ENCODE results near the gene MRNIP. TPM values are rescaled to one million over a fixed set of nuclear protein-coding genes. Genes with fewer than 3 reads are reported as not detected.
A peak's percentile ranks its signal among the peaks of the same experiment; 100 is the strongest.

Gene MRNIP
- total and polyA plus RNA-seq, 4 donors = 5.4 to 12.0 (median 7.3) TPM

- TF ChIP-seq ZBTB33 (IDR thresholded peaks at IDR 0.05) = no peak
- TF ChIP-seq JUND (IDR thresholded peaks at IDR 0.05) = peak in 1 of 2 donors; percentile 83
- no peak for TF ChIP-seq TAF1 (conservative IDR thresholded peaks at IDR 0.05)
- TF ChIP-seq YY1 (IDR thresholded peaks at IDR 0.05) = peak; percentile 65
Observed at GRCh38 chr5:179802950-179803562, 55.6 kb downstream of the MRNIP start (continued).

GRCh38 chr5:179802207-179802883, 56.3 kb downstream of the MRNIP start:
- peaks cover 17 to 44% (median 32%) of the 10 kb centered on the region in 4 donors for H3K4me1 ChIP-seq (ENCODE audit: control insufficient read depth in 4 of 4, insufficient read depth in 4 of 4, low read length in 3 of 4)
- no peak for DNase-seq (ENCODE audit: low spot score)
- H3K4me3 ChIP-seq (ENCODE audit: low read depth in 1 of 3, low read length in 3 of 3) = peak overlapping the region in 1 of 3 donors; percentile 7
- no peaks in the 10 kb centered on the region for H3K27me3 ChIP-seq (ENCODE audit: control insufficient read depth in 4 of 4, insufficient read depth in 4 of 4, low read length in 3 of 4)
- TF ChIP-seq REST (IDR thresholded peaks at IDR 0.05) (no peak), FOXA2 (IDR thresholded peaks at IDR 0.05) (no peak)
- no peak overlapping the region for H3K9ac ChIP-seq (ENCODE audit: low read depth in 1 of 2, low read length in 2 of 2)
- 49% methylated on average over 19 of the region's 19 CpGs for WGBS
- H3K9me3 ChIP-seq (ENCODE audit: control insufficient read depth in 4 of 4, low read length in 3 of 4) = no peaks in the 10 kb centered on the region
- peaks cover 15 to 29% (median 25%) of the 10 kb centered on the region in 4 donors for H3K36me3 ChIP-seq (ENCODE audit: control insufficient read depth in 4 of 4, insufficient read depth in 3 of 4, low read depth in 1 of 4, low read length in 3 of 4)
- peak overlapping the region; percentile 78 to 89 for H3K27ac ChIP-seq (ENCODE audit: low read depth in 1 of 2, low read length in 2 of 2)

DNA sequence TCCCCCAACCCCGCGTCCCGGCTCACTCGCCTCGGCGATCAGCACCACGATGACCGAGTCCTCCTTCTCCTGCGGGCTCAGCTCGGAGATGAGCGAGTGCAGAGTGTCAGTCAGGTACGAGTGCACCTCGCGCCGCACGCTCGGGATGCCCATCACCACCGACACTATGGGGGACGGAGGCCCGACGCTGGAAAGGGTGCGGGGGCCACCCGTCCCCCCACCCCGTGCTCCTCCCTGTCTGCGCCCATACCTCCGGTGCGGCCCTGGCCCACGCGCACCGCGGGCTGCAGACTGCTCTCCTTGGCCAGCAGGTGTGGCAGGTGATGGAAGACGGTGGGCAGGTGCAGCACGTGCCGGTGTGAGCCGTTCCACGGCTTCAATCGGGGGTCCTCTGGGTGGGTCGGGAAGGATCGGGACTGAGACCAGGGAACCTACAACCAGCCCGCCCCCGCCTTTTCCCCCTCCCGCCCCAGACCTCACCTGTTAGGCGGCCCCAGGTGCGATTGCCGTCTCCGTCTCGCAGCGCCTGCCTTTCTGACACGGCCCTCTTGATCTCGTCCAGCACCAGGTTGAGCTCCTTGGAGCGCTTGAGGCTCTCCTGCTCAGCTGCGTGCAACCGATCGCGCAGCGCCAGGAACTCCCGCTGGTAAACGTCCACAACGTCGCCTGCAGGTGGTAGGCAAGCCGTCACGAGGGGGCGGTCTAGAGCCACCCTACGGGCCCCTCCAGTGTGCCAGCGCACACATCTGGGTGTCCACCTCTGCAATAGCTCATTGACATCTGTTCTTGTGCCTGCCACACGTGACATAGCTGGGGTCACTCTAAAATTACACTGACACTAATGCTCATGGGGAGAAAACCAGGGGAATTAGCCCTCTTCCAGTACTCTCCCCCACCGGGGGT, 57.1 kb downstream of the MRNIP start:
- Histone ChIP-seq H3K9me3 (ENCODE audit: control insufficient read depth in 4 of 4, low read length in 3 of 4) (no peaks in the 10 kb centered on the region), H3K27me3 (ENCODE audit: control insufficient read depth in 4 of 4, insufficient read depth in 4 of 4, low read length in 3 of 4) (no peaks in the 10 kb centered on the region), H3K36me3 (ENCODE audit: control insufficient read depth in 4 of 4, insufficient read depth in 3 of 4, low read depth in 1 of 4, low read length in 3 of 4) (peaks cover 19 to 31% (median 25%) of the 10 kb centered on the region in 4 donors), H3K27ac (ENCODE audit: low read depth in 1 of 2, low read length in 2 of 2) (peak overlapping the region; percentile 78 to 89), H3K4me1 (ENCODE audit: control insufficient read depth in 4 of 4, insufficient read depth in 4 of 4, low read length in 3 of 4) (peaks cover 17 to 52% (median 34%) of the 10 kb centered on the region in 4 donors), H3K9ac (ENCODE audit: low read depth in 1 of 2, low read length in 2 of 2) (no peak overlapping the region), H3K4me3 (ENCODE audit: low read depth in 1 of 3, low read length in 3 of 3) (no peak overlapping the region)
- DNase-seq (ENCODE audit: low spot score) = peak; percentile 89
- TF ChIP-seq NR2F2 (IDR thresholded peaks at IDR 0.05) = no peak
- TF ChIP-seq RXRA (IDR thresholded peaks at IDR 0.05) = peak in 1 of 2 donors; percentile 42
- no peak for TF ChIP-seq FOXA2 (IDR thresholded peaks at IDR 0.05)
- TF ChIP-seq HNF4G (IDR thresholded peaks at IDR 0.05) = no peak
- TF ChIP-seq, protein P1, sequence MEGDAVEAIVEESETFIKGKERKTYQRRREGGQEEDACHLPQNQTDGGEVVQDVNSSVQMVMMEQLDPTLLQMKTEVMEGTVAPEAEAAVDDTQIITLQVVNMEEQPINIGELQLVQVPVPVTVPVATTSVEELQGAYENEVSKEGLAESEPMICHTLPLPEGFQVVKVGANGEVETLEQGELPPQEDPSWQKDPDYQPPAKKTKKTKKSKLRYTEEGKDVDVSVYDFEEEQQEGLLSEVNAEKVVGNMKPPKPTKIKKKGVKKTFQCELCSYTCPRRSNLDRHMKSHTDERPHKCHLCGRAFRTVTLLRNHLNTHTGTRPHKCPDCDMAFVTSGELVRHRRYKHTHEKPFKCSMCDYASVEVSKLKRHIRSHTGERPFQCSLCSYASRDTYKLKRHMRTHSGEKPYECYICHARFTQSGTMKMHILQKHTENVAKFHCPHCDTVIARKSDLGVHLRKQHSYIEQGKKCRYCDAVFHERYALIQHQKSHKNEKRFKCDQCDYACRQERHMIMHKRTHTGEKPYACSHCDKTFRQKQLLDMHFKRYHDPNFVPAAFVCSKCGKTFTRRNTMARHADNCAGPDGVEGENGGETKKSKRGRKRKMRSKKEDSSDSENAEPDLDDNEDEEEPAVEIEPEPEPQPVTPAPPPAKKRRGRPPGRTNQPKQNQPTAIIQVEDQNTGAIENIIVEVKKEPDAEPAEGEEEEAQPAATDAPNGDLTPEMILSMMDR (IDR thresholded peaks at IDR 0.05; ENCODE audit: low read depth, low read length, missing input control) = peak; percentile 69
- peak; percentile 85 to 88 for TF ChIP-seq RAD21 (IDR thresholded peaks at IDR 0.05)
- 63% methylated on average over 67 of the region's 67 CpGs for WGBS
